K562 (cell line): ENCODE results near the gene UBE2D3.

Experiments used
- BRCA1 ChIP-seq, 2 experiments: fragments of 450-650 bp in 1 of 2; sonication (generic) in 1 of 2; formaldehyde crosslinking in 1 of 2; IDR thresholded peaks; 2 replicates each; pipeline versions ENCODE4 v1.5.0 to v1.6.1; 2017 to 2020; ENCODE audit warnings: mild to moderate bottlenecking in 1 of 2, missing genetic modification reagents in 1 of 2
- CREB3L1 ChIP-seq: fragments of 450-650 bp; IDR thresholded peaks from 2 replicates; pipeline ENCODE4 v1.6.1; 2014; ENCODE audit warnings: low read depth, mild to moderate bottlenecking, moderate library complexity, borderline replicate concordance
- EZH2 ChIP-seq: IDR thresholded peaks from 2 replicates; pipeline ENCODE4 v1.6.1; 2012; ENCODE audit warnings: low read depth, mild to moderate bottlenecking, inconsistent platforms, low read length, borderline replicate concordance
- GATAD2A ChIP-seq: fragments of 450-650 bp; IDR thresholded peaks from 2 replicates; pipeline ENCODE4 v1.6.1; 2017
- HCFC1 ChIP-seq: IDR thresholded peaks from 2 replicates; pipeline ENCODE4 v1.6.1; 2012; ENCODE audit warnings: low read depth, low read length, improper control_type of control experiment
- KAT8 ChIP-seq: fragments of 450-650 bp; IDR thresholded peaks from 2 replicates; pipeline ENCODE4 v1.6.1; 2016; ENCODE audit warnings: low read depth, mild to moderate bottlenecking
- POLR2A ChIP-seq: fragments of 450-650 bp; conservative IDR thresholded peaks from 2 replicates; pipeline ENCODE4 v1.6.1; 2016
- RAD21 ChIP-seq, 2 experiments: fragments of 250-450 bp in 1 of 2; fragments of 450-650 bp in 1 of 2; sonication (Bioruptor Pico) in 1 of 2; formaldehyde crosslinking in 1 of 2; IDR thresholded peaks in 1 of 2; conservative IDR thresholded peaks in 1 of 2; 2 replicates each; pipeline versions ENCODE4 v1.4.0 to v1.8.0; 2020 to 2022; ENCODE audit warnings: mild to moderate bottlenecking in 2 of 2, moderate library complexity in 1 of 2
- TEAD4 ChIP-seq, 2 experiments: sonication (generic) in 1 of 2; formaldehyde crosslinking in 1 of 2; IDR thresholded peaks; 2 replicates each; pipeline versions ENCODE4 v1.6.1 to v1.8.0; 2012 to 2022; ENCODE audit warnings: borderline replicate concordance in 1 of 2, inconsistent platforms in 1 of 2, low read length in 1 of 2, mild to moderate bottlenecking in 1 of 2, missing genetic modification reagents in 1 of 2
- VEZF1 ChIP-seq: fragments of 200-800 bp; sonication (Bioruptor generic); IDR thresholded peaks from 2 replicates; pipeline ENCODE4 v1.6.1; 2017; ENCODE audit warnings: missing genetic modification characterization, missing compliant biosample characterization
- ZBTB26 ChIP-seq: fragments of 450-650 bp; formaldehyde crosslinking; IDR thresholded peaks from 2 replicates; pipeline ENCODE4 v1.4.0; 2022; ENCODE audit warnings: missing genetic modification characterization
- ZNF232 ChIP-seq: sonication (generic); formaldehyde crosslinking; IDR thresholded peaks from 2 replicates; pipeline ENCODE4 v1.8.0; 2022; ENCODE audit warnings: mild to moderate bottlenecking, missing genetic modification reagents
- ZNF318 ChIP-seq, 2 experiments: fragments of 450-650 bp; IDR thresholded peaks; 2 replicates each; pipeline ENCODE4 v1.6.1; 2016; ENCODE audit warnings: mild to moderate bottlenecking in 2 of 2, borderline replicate concordance in 1 of 2, low read depth in 1 of 2, moderate library complexity in 1 of 2

- peak; percentile 47; the same call in 1 of the 2 replicates for TF ChIP-seq CREB3L1
- TF ChIP-seq VEZF1: peak; percentile 96
- TF ChIP-seq HCFC1: 0 out of 2 replicates have a peak, but pooled peaks have one; percentile 15
- TF ChIP-seq BRCA1 (IDR thresholded peaks at IDR 0.05): no peak
- no peak for TF ChIP-seq BRCA1 (CRISPR knock-in tag; IDR thresholded peaks at IDR 0.05)
- TF ChIP-seq TEAD4 (IDR thresholded peaks at IDR 0.05; ENCODE audit: low read length): no peak
- no peak for TF ChIP-seq TEAD4 (CRISPR knock-in tag; IDR thresholded peaks at IDR 0.05; ENCODE audit: borderline replicate concordance)
- TF ChIP-seq EZH2: no peak
- no peak for TF ChIP-seq GATAD2A
- no peak for TF ChIP-seq RAD21 (CRISPR knock-in tag; conservative IDR thresholded peaks at IDR 0.05 in 1 of 2, IDR thresholded peaks at IDR 0.05 in 1 of 2)
- TF ChIP-seq ZNF232 (CRISPR knock-in tag): no peak
- no peak for TF ChIP-seq KAT8
- TF ChIP-seq ZNF318 (IDR thresholded peaks at IDR 0.05; ENCODE audit: borderline replicate concordance in 1 of 2, low read depth in 1 of 2): no peak
- TF ChIP-seq POLR2A: peak; percentile 90
- no peak for TF ChIP-seq ZBTB26 (CRISPR knock-in tag)
Measured at GRCh38 chr4:102868781-102869568, 41.6 kb upstream of the UBE2D3 start, which contains the start of gene CISD2.
